HG03066 (cell line): ENCODE measurements around the gene VSX1.
A peak's percentile ranks its signal among the peaks of the same experiment; 100 is the strongest.

ENCODE experiments used
- ATAC-seq: cut with Tn5 transposase; IDR thresholded peaks from one replicate; pipeline ENCODE4 v1.9.1; 2021; ENCODE audit warnings: low read depth; ENCODE audit not compliant: unreplicated experiment

Gene VSX1

GRCh38 chr20:25081730-25082497, at the start of gene VSX1:
Gene VSX1 (minus strand): TSS chr20:25082141. CDS start chr20:25082096, 45 bp downstream.
- no peak for ATAC-seq

GRCh38 chr20:25129908-25130307, 48.0 kb upstream of the VSX1 start:
- no peak for ATAC-seq

- no peak for ATAC-seq
Measured at GRCh38 chr20:25129428-25129827, 47.5 kb upstream of the VSX1 start.

GRCh38 chr20:25128649-25129048, 46.7 kb upstream of the VSX1 start:
- no peak for ATAC-seq

GRCh38 chr20:25127761-25128537, 46.0 kb upstream of the VSX1 start:
- ATAC-seq = no peak

GRCh38 chr20:25126204-25127029, 44.5 kb upstream of the VSX1 start:
- ATAC-seq = no peak

- no peak for ATAC-seq
Measured at GRCh38 chr20:25125636-25126035, 43.7 kb upstream of the VSX1 start.

GRCh38 chr20:25120920-25121319, 39.0 kb upstream of the VSX1 start:
- no peak for ATAC-seq

- ATAC-seq = no peak
Measured at GRCh38 chr20:25120457-25120856, 38.5 kb upstream of the VSX1 start.

- no peak for ATAC-seq
Measured at GRCh38 chr20:25118529-25118928, 36.6 kb upstream of the VSX1 start.

GRCh38 chr20:25117990-25118389, 36.0 kb upstream of the VSX1 start:
- no peak for ATAC-seq

GRCh38 chr20:25116739-25117458, 35.0 kb upstream of the VSX1 start:
- ATAC-seq = no peak

- ATAC-seq = no peak
Measured at GRCh38 chr20:25103526-25103925, 21.6 kb upstream of the VSX1 start.

- ATAC-seq = no peak
Measured at GRCh38 chr20:25100914-25101313, 19.0 kb upstream of the VSX1 start.

GRCh38 chr20:25099601-25100140, 17.7 kb upstream of the VSX1 start:
- no peak for ATAC-seq

- no peak for ATAC-seq
Measured at GRCh38 chr20:25097498-25097897, 15.6 kb upstream of the VSX1 start.

- ATAC-seq = peak; percentile 68
Measured at GRCh38 chr20:25090492-25091429, 8.8 kb upstream of the VSX1 start.

- ATAC-seq = no peak
Measured at GRCh38 chr20:25089662-25090061, 7.7 kb upstream of the VSX1 start.

- no peak for ATAC-seq
Measured at GRCh38 chr20:25089096-25089495, 7.2 kb upstream of the VSX1 start.
